ENCODE measurements around the gene WDR6. TPM values are rescaled to one million over a fixed set of nuclear protein-coding genes. Genes with fewer than 3 reads are reported as not detected.

WDR6 gene
- 80.4 TPM for polyA plus RNA-seq (2013, experiment 1 of 2)
- 80.3 TPM for polyA plus RNA-seq (2013, experiment 2 of 2)

- no peak within 1 kb of the TSS for H4K8ac ChIP-seq (ENCODE audit: low read depth, low read length)
- peak within 1 kb of the TSS; percentile 99 for H4K91ac ChIP-seq (ENCODE audit: low read depth, low read length, poor library complexity)
- DNase-seq (ENCODE audit: low spot score), result peak; percentile 96
- H3K14ac ChIP-seq (ENCODE audit: low read length), result peak within 1 kb of the TSS; percentile 97
- H3K79me1 ChIP-seq (ENCODE audit: low read depth, low read length), result peaks cover 17% of the 10 kb centered on the region
- peak within 1 kb of the TSS; percentile 96 for H3K4ac ChIP-seq (ENCODE audit: low read length)
- H3K27ac ChIP-seq (replicated peaks; ENCODE audit: low read length), result peak within 1 kb of the TSS; percentile 95
- H3K9ac ChIP-seq (ENCODE audit: low read depth, low read length, poor library complexity), result peak within 1 kb of the TSS; percentile 100
- peak within 1 kb of the TSS; percentile 88 for H2BK120ac ChIP-seq (ENCODE audit: low read depth, low read length)
- peak within 1 kb of the TSS; percentile 95 for H3K23ac ChIP-seq (ENCODE audit: low read depth, low read length, poor library complexity)
- H3K4me1 ChIP-seq (ENCODE audit: control insufficient read depth in 2 of 2, insufficient read depth in 1 of 2, low read depth in 1 of 2, low read length in 2 of 2), result peaks cover 13 to 15% of the 10 kb centered on the region in 2 donors
- no peaks in the 10 kb centered on the region for H3K9me3 ChIP-seq (replicated peaks in 1 of 2; ENCODE audit: control insufficient read depth in 2 of 2, insufficient read depth in 1 of 2, low read depth in 1 of 2, low read length in 2 of 2)
- no CpG with 5 or more reads among the region's 65 CpGs for WGBS, 2 donors (ENCODE audit: extremely low coverage in 2 of 2, insufficient read length in 2 of 2, insufficient replicate concordance in 1 of 2)
- peak within 1 kb of the TSS; percentile 92 for H2BK15ac ChIP-seq (ENCODE audit: low read length)
- H2BK5ac ChIP-seq (ENCODE audit: low read length), result peak within 1 kb of the TSS; percentile 94
- H3K18ac ChIP-seq (ENCODE audit: low read length), result peak within 1 kb of the TSS; percentile 99
- H2AFZ ChIP-seq (ENCODE audit: low read length), result peak within 1 kb of the TSS; percentile 89
- H2AK5ac ChIP-seq (ENCODE audit: low read depth, low read length), result peak within 1 kb of the TSS; percentile 97
- H3K4me3 ChIP-seq (ENCODE audit: low read length in 2 of 2), result peak within 1 kb of the TSS; percentile 83 to 97
- no peaks in the 10 kb centered on the region for H3K27me3 ChIP-seq (ENCODE audit: control insufficient read depth in 3 of 3, insufficient read depth in 3 of 3, low read depth in 1 of 3, low read length in 3 of 3)
- H3K4me2 ChIP-seq (ENCODE audit: insufficient read depth, low read length, poor library complexity, severe bottlenecking), result peak within 1 kb of the TSS; percentile 97
- peaks cover 15 to 35% of the 10 kb centered on the region in 2 donors for H3K36me3 ChIP-seq (replicated peaks in 1 of 2; ENCODE audit: control insufficient read depth in 2 of 2, insufficient read depth in 2 of 2, low read length in 2 of 2)
- H2BK12ac ChIP-seq (ENCODE audit: low read length), result peak within 1 kb of the TSS; percentile 43
Measured at GRCh38 chr3:49007068-49007770, at the start of gene WDR6. WDR6 (plus strand) TSS chr3:49007391; CDS start chr3:49007432, 41 bp downstream.

GRCh38 chr3:48960841-48961413 lies 46.3 kb upstream of the WDR6 start:
- H3K9ac ChIP-seq (ENCODE audit: low read depth, low read length, poor library complexity), result no peak overlapping the region
- no peak overlapping the region for H4K8ac ChIP-seq (ENCODE audit: low read depth, low read length)
- H2BK12ac ChIP-seq (ENCODE audit: low read length), result no peak overlapping the region
- H2AK5ac ChIP-seq (ENCODE audit: low read depth, low read length), result no peak overlapping the region
- H2BK15ac ChIP-seq (ENCODE audit: low read length), result no peak overlapping the region
- no peak overlapping the region for H3K27ac ChIP-seq (replicated peaks; ENCODE audit: low read length)
- H3K79me1 ChIP-seq (ENCODE audit: low read depth, low read length), result peaks cover 4% of the 10 kb centered on the region
- no peaks in the 10 kb centered on the region for H3K4me1 ChIP-seq (ENCODE audit: control insufficient read depth in 2 of 2, insufficient read depth in 1 of 2, low read depth in 1 of 2, low read length in 2 of 2)
- H3K4me2 ChIP-seq (ENCODE audit: insufficient read depth, low read length, poor library complexity, severe bottlenecking), result no peak overlapping the region
- H2BK5ac ChIP-seq (ENCODE audit: low read length), result no peak overlapping the region
- no peaks in the 10 kb centered on the region for H3K27me3 ChIP-seq (ENCODE audit: control insufficient read depth in 3 of 3, insufficient read depth in 3 of 3, low read depth in 1 of 3, low read length in 3 of 3)
- no peak overlapping the region for H3K4ac ChIP-seq (ENCODE audit: low read length)
- no peak overlapping the region for H3K14ac ChIP-seq (ENCODE audit: low read length)
- H2BK120ac ChIP-seq (ENCODE audit: low read depth, low read length), result no peak overlapping the region
- H3K18ac ChIP-seq (ENCODE audit: low read length), result no peak overlapping the region
- H3K23ac ChIP-seq (ENCODE audit: low read depth, low read length, poor library complexity), result no peak overlapping the region
- H3K4me3 ChIP-seq (ENCODE audit: low read length in 2 of 2), result no peak overlapping the region
- H3K9me3 ChIP-seq (replicated peaks in 1 of 2; ENCODE audit: control insufficient read depth in 2 of 2, insufficient read depth in 1 of 2, low read depth in 1 of 2, low read length in 2 of 2), result no peaks in the 10 kb centered on the region
- H3K36me3 ChIP-seq (replicated peaks in 1 of 2; ENCODE audit: control insufficient read depth in 2 of 2, insufficient read depth in 2 of 2, low read length in 2 of 2), result peaks cover 3 to 70% of the 10 kb centered on the region in 2 donors
- DNase-seq (ENCODE audit: low spot score), result no peak
- no peak overlapping the region for H4K91ac ChIP-seq (ENCODE audit: low read depth, low read length, poor library complexity)
- H2AFZ ChIP-seq (ENCODE audit: low read length), result no peak overlapping the region
- WGBS, 2 donors (ENCODE audit: extremely low coverage in 2 of 2, insufficient read length in 2 of 2, insufficient replicate concordance in 1 of 2), result no CpG with 5 or more reads among the region's 4 CpGs

GRCh38 chr3:48962340-48962739 lies 44.9 kb upstream of the WDR6 start:
- Histone ChIP-seq H3K4me1 (ENCODE audit: control insufficient read depth in 2 of 2, insufficient read depth in 1 of 2, low read depth in 1 of 2, low read length in 2 of 2) (no peaks in the 10 kb centered on the region), H3K9ac (ENCODE audit: low read depth, low read length, poor library complexity) (no peak overlapping the region), H3K18ac (ENCODE audit: low read length) (no peak overlapping the region), H2BK5ac (ENCODE audit: low read length) (no peak overlapping the region), H3K23ac (ENCODE audit: low read depth, low read length, poor library complexity) (no peak overlapping the region), H2BK15ac (ENCODE audit: low read length) (no peak overlapping the region), H3K27me3 (ENCODE audit: control insufficient read depth in 3 of 3, insufficient read depth in 3 of 3, low read depth in 1 of 3, low read length in 3 of 3) (no peaks in the 10 kb centered on the region), H3K4me2 (ENCODE audit: insufficient read depth, low read length, poor library complexity, severe bottlenecking) (no peak overlapping the region), H3K27ac (replicated peaks; ENCODE audit: low read length) (no peak overlapping the region), H2BK120ac (ENCODE audit: low read depth, low read length) (no peak overlapping the region), H2BK12ac (ENCODE audit: low read length) (no peak overlapping the region), H3K79me1 (ENCODE audit: low read depth, low read length) (peaks cover 2% of the 10 kb centered on the region), H3K4ac (ENCODE audit: low read length) (no peak overlapping the region), H4K8ac (ENCODE audit: low read depth, low read length) (no peak overlapping the region), H4K91ac (ENCODE audit: low read depth, low read length, poor library complexity) (no peak overlapping the region), H2AFZ (ENCODE audit: low read length) (no peak overlapping the region), H2AK5ac (ENCODE audit: low read depth, low read length) (no peak overlapping the region), H3K9me3 (replicated peaks in 1 of 2; ENCODE audit: control insufficient read depth in 2 of 2, insufficient read depth in 1 of 2, low read depth in 1 of 2, low read length in 2 of 2) (no peaks in the 10 kb centered on the region), H3K36me3 (replicated peaks in 1 of 2; ENCODE audit: control insufficient read depth in 2 of 2, insufficient read depth in 2 of 2, low read length in 2 of 2) (peaks cover 7 to 79% of the 10 kb centered on the region in 2 donors), H3K4me3 (ENCODE audit: low read length in 2 of 2) (no peak overlapping the region), H3K14ac (ENCODE audit: low read length) (no peak overlapping the region)
- DNase-seq (ENCODE audit: low spot score), result no peak
- no CpG with 5 or more reads among the region's 2 CpGs for WGBS, 2 donors (ENCODE audit: extremely low coverage in 2 of 2, insufficient read length in 2 of 2, insufficient replicate concordance in 1 of 2)

- H2AFZ ChIP-seq (ENCODE audit: low read length), result no peak overlapping the region
Measured at GRCh38 chr3:48962939-48963338, 44.3 kb upstream of the WDR6 start.

More at GRCh38 chr3:48962939-48963338, 44.3 kb upstream of the WDR6 start:
- Histone ChIP-seq H3K27ac (replicated peaks; ENCODE audit: low read length) (no peak overlapping the region), H3K4me3 (ENCODE audit: low read length in 2 of 2) (no peak overlapping the region), H2BK12ac (ENCODE audit: low read length) (no peak overlapping the region), H2BK5ac (ENCODE audit: low read length) (no peak overlapping the region), H2BK15ac (ENCODE audit: low read length) (no peak overlapping the region), H3K18ac (ENCODE audit: low read length) (no peak overlapping the region), H4K91ac (ENCODE audit: low read depth, low read length, poor library complexity) (no peak overlapping the region), H3K23ac (ENCODE audit: low read depth, low read length, poor library complexity) (no peak overlapping the region), H2BK120ac (ENCODE audit: low read depth, low read length) (no peak overlapping the region), H3K9ac (ENCODE audit: low read depth, low read length, poor library complexity) (no peak overlapping the region), H3K14ac (ENCODE audit: low read length) (no peak overlapping the region), H4K8ac (ENCODE audit: low read depth, low read length) (no peak overlapping the region), H3K27me3 (ENCODE audit: control insufficient read depth in 3 of 3, insufficient read depth in 3 of 3, low read depth in 1 of 3, low read length in 3 of 3) (no peaks in the 10 kb centered on the region), H3K4me2 (ENCODE audit: insufficient read depth, low read length, poor library complexity, severe bottlenecking) (no peak overlapping the region), H3K4me1 (ENCODE audit: control insufficient read depth in 2 of 2, insufficient read depth in 1 of 2, low read depth in 1 of 2, low read length in 2 of 2) (no peaks in the 10 kb centered on the region), H3K9me3 (replicated peaks in 1 of 2; ENCODE audit: control insufficient read depth in 2 of 2, insufficient read depth in 1 of 2, low read depth in 1 of 2, low read length in 2 of 2) (no peaks in the 10 kb centered on the region), H2AK5ac (ENCODE audit: low read depth, low read length) (no peak overlapping the region), H3K36me3 (replicated peaks in 1 of 2; ENCODE audit: control insufficient read depth in 2 of 2, insufficient read depth in 2 of 2, low read length in 2 of 2) (peaks cover 6 to 82% of the 10 kb centered on the region in 2 donors), H3K79me1 (ENCODE audit: low read depth, low read length) (peaks cover 1% of the 10 kb centered on the region), H3K4ac (ENCODE audit: low read length) (no peak overlapping the region)
- WGBS, 2 donors (ENCODE audit: extremely low coverage in 2 of 2, insufficient read length in 2 of 2, insufficient replicate concordance in 1 of 2), result no CpG with 5 or more reads among the region's 4 CpGs
- no peak for DNase-seq (ENCODE audit: low spot score)
